CD4-positive, alpha-beta T cell treated with Interleukin-17A for 1 hour (primary cell): Measurements from ENCODE around the gene MAP2K2.

Experiments used
- DNase-seq: peaks from one replicate; pipeline ENCODE4 v3.0.0-alpha.2; 2020

The MAP2K2 gene

DNA sequence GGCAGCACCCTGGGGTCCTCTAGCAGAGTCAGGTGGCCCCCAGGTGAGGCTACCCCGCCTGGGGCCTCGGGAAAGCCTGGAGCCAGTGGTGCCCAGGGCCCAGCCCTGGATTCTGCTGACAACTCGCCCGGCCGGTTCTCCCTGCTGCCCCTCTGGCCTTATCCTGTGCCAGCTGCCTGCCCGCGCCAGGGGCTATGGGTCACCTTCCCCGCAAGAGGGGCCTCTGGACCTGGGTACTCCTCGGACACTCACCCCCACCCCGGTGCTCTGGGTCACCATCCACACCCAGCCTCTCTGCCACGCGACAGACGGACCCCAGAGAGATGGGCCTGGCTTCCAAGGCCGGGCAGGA is 81.2 kb downstream of the MAP2K2 start:
- no peak for DNase-seq

DNA sequence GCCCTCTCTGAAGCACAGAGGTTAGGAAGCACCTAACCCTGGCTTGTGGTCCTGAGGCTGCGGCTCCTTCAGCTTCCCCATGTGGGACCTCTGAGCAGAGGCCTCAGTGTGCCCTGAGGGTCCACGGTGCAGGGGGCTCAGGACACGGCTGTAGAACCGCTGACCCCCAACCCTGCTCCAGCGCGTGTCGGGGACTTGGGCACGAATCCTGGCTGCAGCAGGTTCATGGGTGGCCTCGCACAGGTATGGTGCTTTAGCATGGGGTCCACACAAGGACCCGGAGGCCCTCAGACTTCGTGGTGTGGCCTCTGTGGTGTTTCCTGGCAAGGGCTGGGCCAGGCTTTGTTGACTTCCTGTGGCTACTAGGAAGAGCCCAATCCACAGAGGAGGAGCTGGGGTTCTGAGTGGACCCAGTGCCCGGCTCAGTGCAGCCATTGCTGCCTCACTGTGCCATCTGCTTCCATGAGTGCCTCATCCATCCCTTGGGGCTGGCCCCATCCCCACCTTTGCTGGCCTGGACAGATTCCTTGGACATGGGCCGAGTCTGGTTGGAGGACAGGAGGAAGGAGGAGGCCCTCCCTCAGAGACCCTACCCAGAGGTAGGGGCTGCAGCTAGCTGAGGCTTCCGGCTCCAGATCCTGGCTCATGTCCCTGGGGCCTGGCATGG is 81.7 kb downstream of the MAP2K2 start:
- no peak for DNase-seq
